Stimulated activated CD4-positive, alpha-beta T cell treated with anti-CD3 and anti-CD28 coated beads, Interleukin-1b, Interleukin-23, amount 100 ng/mL, for 1 hour (primary cell): ENCODE measurements around the gene ADAP2.
"Not testable (repeated sequence)": the region's sequence is repeated elsewhere in the genome, so short reads cannot be mapped to it uniquely, and the experiment has no call there.

Experiments
- DNase-seq, 2 donors: peaks; one replicate each; pipeline ENCODE4 v3.0.0-alpha.2; 2020; ENCODE audit warnings: low read depth in 2 of 2

ADAP2 gene

GRCh38 chr17:30929861-30930260 lies 8.1 kb downstream of the ADAP2 start:
- DNase-seq: not testable (repeated sequence)

GRCh38 chr17:30930495-30930894 lies 8.8 kb downstream of the ADAP2 start:
- DNase-seq: no peak

DNA sequence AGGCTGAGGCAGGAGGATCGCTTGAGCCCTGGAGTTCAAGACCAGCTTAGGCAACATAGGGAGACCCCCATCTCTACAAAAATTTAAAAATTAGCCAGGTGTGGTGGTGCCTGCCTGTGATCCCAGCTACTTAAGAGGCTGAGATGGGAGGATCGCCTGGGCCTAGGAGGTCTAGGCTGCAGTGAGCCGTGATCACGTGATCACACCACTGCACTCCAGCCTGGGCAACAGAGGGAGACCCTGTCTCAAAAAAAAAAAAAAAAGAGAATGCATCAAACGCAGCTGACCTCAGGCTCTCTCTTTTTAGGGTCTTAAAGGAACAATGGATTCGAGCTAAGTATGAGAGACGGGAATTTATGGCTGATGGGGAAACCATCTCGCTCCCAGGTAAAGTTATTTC lies 9.8 kb downstream of the ADAP2 start:
- DNase-seq: not testable (repeated sequence)

DNA sequence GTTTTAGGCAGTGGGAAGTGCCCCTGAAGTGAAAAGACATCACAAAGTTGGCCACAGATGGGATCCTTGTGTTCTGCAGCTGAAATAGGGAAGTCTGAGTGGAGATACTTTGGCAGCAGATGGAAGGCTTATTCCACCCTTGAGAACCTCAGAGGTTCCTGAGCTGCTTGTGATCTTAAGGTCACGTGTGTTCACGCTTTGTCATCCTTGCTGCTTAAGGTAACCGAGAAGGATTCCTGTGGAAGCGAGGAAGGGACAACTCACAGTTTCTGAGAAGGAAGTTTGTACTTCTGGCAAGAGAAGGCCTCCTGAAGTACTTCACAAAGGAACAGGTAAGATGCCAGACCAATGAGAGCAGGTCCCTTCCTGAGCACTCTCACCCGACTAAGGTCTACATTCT lies 12.2 kb downstream of the ADAP2 start:
- DNase-seq: no peak

- no peak for DNase-seq
Measured at GRCh38 chr17:30939051-30939689, 17.4 kb downstream of the ADAP2 start.

DNA sequence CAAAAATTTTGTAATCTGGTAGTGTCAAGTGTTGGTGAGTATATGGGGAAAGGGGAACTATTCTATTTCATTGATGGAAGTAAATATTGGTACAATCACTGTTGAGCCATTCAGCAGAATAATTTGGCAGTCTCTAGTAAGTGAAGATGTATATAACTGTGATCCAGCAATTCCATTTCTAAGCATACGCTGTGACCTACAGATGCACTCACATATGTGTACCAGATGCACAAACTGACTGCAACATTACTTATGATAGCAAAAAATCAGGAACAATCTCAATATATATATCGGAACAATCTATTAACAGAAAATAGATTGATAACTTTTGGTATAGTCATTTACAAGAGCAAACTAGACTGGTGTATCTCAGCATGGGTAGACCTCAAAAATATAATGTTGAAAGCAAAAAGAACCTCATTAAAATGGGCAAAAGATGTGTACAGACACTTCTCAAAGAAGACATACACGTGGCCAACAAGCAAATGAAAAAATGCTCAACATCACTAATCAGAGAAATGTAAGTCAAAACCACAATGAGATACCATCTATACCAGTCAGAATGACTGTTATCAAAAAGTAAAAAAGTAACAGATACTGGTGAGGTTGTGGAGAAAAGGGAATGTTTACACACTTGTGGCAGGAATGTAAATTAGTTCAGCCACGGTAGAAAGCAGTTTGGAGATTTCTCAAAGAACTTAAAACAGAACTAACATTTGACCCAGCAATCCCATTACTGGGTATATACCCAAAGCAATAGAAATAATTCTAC lies 20.7 kb downstream of the ADAP2 start:
- no peak for DNase-seq

- DNase-seq: no peak
Measured at GRCh38 chr17:30947796-30948195, 26.1 kb downstream of the ADAP2 start.

DNA sequence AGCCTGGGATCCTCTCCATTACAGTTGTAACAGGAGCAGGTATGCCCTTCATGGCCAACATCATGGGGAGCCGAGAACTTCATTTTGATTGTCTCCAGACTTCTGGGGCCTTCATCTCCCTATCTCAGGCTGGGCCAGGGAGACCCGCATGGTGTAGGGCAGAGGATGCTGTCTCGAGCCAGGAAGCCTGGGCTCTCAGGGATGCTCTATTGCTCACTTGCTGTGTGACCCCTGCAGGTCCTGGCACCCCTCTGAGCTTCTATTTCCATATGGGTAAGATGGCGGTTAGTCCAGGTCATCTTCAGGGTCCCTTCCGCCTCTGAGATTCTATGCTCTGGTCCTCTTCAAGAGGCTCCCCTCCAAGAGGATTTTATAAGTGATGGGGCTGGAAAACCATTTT lies 28.4 kb downstream of the ADAP2 start:
- DNase-seq: no peak

- no peak for DNase-seq
Measured at GRCh38 chr17:30950669-30951399, 29.1 kb downstream of the ADAP2 start.

DNA sequence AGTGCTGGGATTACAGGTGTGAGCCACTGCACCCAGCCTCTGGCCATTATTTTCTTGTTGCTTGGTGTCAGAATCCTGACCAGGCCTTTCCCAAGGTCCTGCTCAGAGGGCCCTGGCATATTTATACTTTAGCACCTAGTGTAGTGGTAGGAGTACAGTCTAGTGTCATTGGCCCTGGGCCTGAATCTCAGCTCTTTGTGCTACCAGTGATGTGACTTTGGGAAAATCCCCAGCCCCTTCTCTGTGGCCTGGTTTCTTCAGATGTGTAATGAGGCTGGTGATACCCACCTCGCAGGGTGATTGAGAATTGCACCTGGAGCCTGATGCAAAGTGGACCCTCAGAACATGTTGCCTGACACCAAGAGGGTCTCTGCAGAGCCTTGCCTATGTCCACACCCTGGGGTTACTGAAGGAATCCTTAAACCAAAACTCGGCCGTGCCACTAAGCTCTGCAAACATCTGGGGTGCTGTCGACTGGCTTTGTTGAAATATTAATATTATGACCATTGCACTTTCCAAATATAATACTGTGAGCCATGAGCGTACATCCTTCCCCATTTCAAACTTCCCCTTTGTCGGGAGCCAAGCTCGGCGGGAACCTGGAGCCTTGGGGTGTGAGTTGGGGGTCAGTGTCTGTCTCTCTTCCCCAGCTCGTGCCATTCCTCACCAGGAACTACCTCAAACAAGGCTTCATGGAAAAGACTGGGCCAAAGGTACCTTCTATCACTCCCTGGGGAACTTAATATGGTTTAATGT lies 31.1 kb downstream of the ADAP2 start:
- no peak for DNase-seq

- DNase-seq: no peak
Measured at GRCh38 chr17:30954046-30954830, 32.5 kb downstream of the ADAP2 start.

DNA sequence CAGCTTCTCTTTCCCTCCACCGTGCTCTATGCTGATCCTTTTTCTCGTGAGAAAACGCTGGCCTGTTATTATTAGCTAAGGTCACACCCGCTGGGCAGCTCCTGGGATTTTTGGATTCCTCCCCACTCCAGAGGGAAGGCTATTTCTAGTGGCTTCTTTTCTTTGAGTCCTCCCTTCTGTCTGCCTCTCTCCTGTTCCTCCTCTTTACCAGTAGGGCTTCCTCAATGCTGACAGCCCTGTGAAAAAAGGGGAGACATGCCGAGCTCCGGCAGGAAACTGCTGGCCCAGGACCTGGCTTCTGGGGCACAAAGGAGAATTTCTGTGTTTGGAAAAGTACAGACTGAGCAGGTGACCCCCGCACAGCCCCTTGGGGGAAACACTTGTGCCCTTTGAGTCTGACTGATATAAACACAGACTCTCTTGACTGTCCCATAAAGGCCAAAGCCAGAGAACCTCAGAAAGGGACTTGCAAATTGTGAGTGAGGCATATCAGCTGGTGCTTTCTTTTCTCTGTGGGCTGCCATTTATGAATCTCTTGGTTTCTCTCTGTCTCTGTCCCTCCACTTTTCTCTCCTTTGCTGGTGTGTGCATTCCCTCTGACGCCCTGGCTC lies 35.1 kb downstream of the ADAP2 start:
- no peak for DNase-seq

DNA sequence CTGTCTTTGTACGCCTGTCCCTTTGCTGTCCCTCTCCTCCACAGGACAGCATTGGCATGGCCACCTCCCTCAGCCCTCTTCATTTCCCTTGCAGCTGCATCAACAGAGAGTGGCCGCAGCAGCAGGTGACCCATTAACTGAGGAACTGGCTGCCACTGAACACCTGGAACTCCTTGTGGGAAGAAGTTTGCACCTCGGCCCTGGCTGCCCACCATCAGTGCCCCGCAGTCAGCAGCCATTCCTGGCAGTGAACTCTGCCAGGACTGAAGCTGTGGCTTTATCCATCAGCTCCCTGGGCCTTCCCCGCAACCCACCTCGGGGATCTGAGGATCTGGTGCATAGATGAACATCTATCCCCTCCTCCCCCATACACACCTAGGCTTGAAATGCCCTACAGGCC lies 36.0 kb downstream of the ADAP2 start:
- no peak for DNase-seq

GRCh38 chr17:30958187-30958586 lies 36.4 kb downstream of the ADAP2 start:
- DNase-seq: no peak

GRCh38 chr17:30961209-30962188 lies 39.8 kb downstream of the ADAP2 start:
- DNase-seq: no peak

DNA sequence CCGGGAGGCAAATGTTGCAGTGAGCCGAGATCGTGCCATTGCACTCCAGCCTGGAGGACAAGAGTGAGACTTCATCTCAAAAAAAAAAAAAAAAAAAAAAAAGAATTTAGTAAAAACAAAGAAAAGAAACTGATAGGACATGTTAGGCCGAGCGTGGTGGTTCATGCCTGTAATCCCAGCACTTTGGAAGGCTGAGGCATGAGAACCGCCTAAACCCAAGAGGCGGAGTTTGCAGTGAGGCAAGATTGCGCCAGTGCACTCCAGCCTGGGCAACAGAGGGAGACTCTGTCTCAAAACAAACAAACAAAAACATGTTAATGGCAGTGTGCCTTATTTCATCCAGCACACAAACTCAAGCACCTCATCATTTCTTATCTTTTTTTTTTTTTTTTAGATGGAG lies 42.6 kb downstream of the ADAP2 start:
- not testable (repeated sequence) for DNase-seq

- no peak for DNase-seq
Measured at GRCh38 chr17:30964876-30965275, 43.1 kb downstream of the ADAP2 start.

DNA sequence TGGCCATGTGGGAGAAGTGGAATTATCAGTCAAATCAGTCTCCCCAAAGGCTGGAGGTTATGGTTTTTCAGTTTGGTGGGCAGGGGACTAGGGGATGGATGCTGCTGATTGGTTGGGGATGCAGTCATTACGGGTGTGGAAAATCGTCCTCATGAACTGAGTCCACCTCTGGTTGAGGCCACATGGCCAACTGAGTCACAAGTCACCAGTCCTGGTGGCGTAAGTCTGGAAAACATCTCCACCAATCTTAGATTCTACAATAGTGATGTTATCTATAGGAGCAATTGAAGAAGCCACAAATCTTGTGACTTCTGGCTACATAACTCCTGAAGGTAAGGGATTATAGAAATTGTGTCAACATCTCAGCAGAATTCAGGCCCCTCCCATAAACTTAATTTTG lies 43.9 kb downstream of the ADAP2 start:
- no peak for DNase-seq

DNA sequence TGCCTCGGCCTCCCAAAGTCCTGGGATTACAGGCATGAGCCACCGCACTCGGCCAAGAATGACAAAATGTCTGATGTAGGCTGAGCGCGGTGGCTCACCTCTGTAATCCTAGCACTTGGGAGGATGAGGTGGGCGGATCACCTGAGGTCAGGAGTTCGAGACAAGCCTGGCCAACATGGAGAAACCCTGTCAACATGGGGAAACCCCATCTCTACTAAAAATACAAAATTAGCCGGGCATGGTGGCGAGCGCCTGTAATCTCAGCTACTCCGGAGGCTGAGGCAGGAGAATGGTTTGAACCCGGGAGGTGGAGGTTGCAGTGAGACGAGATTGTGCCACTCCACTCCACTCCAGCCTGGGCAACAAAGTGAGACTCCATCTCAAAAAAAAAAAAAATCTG lies 46.2 kb downstream of the ADAP2 start:
- DNase-seq: not testable (repeated sequence)
